PC-3 (cell line): ENCODE data around the gene VDR. TPM values are rescaled to one million over a fixed set of nuclear protein-coding genes. Genes with fewer than 3 reads are reported as not detected.

Experiments
- ATAC-seq: fragments of 200-7000 bp; cut with Tn5 transposase; 2 replicates; pipeline ENCODE4 v1.9.1; 2020; ENCODE audit warnings: mild to moderate bottlenecking, moderate library complexity
- BruUV-seq: library from RNA; stranded (reverse); fragments of 400-500 nt; replicated peaks from 2 replicates; lab custom pipeline; 2021; lab: Mats Ljungman, UMichigan
- CTCF ChIA-PET: fragments of 300-600 bp; sonication (Branson Sonifier 250); formaldehyde crosslinking; loops from one replicate; lab custom pipeline; 2022; ENCODE audit warnings: antibody characterized with exemption; lab: Charles Lee
- POLR2A ChIA-PET: fragments of 300-600 bp; sonication (Branson Sonifier 250); formaldehyde crosslinking; loops from one replicate; lab custom pipeline; 2022; ENCODE audit warnings: antibody characterized with exemption; ENCODE audit not compliant: unreplicated experiment; lab: Charles Lee
- DNase-seq: peaks from one replicate; pipeline ENCODE4 v3.0.0-alpha.2; 2015
- H2AFZ ChIP-seq: fragments of 300-600 bp; sonication (generic); 2 replicates; pipeline ENCODE4 v1.6.0; 2016; ENCODE audit warnings: antibody characterized with exemption, low read length
- H3F3A ChIP-seq: fragments of 300-600 bp; sonication (generic); one replicate; pipeline ENCODE4 v1.6.0; 2017; ENCODE audit warnings: antibody characterized with exemption, low read length, control low read depth, mild to moderate bottlenecking; ENCODE audit not compliant: unreplicated experiment
- H3K27ac ChIP-seq: fragments of 300-600 bp; sonication (generic); 2 replicates; pipeline ENCODE4 v1.5.1; 2016; ENCODE audit warnings: mild to moderate bottlenecking, low read length
- H3K27me3 ChIP-seq: fragments of 300-600 bp; sonication (generic); 2 replicates; pipeline ENCODE4 v1.6.1; 2016; ENCODE audit warnings: low read length, mixed read lengths
- H3K36me3 ChIP-seq: fragments of 300-600 bp; sonication (generic); 2 replicates; pipeline ENCODE4 v1.6.1; 2016; ENCODE audit warnings: low read depth, mixed run types, low read length, mixed read lengths
- H3K4me1 ChIP-seq: fragments of 300-600 bp; sonication (generic); 2 replicates; pipeline ENCODE4 v1.5.1; 2016; ENCODE audit warnings: low read length; ENCODE audit not compliant: insufficient read depth
- H3K4me2 ChIP-seq: fragments of 300-600 bp; sonication (generic); 2 replicates; pipeline ENCODE4 v1.6.0; 2016; ENCODE audit warnings: low read length
- H3K4me3 ChIP-seq: fragments of 300-600 bp; sonication (generic); 2 replicates; pipeline ENCODE4 v1.5.1; 2016; ENCODE audit warnings: mild to moderate bottlenecking, low read length, mixed read lengths
- H3K79me2 ChIP-seq: fragments of 300-600 bp; sonication (generic); 2 replicates; pipeline ENCODE4 v1.6.1; 2017; ENCODE audit warnings: low read length, mixed read lengths
- H3K9ac ChIP-seq: fragments of 300-600 bp; sonication (generic); 2 replicates; pipeline ENCODE4 v1.6.0; 2016; ENCODE audit warnings: mild to moderate bottlenecking, low read length
- H3K9me2 ChIP-seq: fragments of 300-600 bp; sonication (generic); replicated peaks from 2 replicates; pipeline ENCODE4 v1.6.1; 2016; ENCODE audit warnings: mixed run types, low read length, mixed read lengths
- H3K9me3 ChIP-seq: fragments of 300-600 bp; sonication (generic); 2 replicates; pipeline ENCODE4 v1.6.1; 2016; ENCODE audit warnings: low read length, mixed read lengths
- H4K20me1 ChIP-seq: fragments of 300-600 bp; sonication (generic); 2 replicates; pipeline ENCODE4 v1.6.1; 2016; ENCODE audit warnings: low read length, mixed read lengths
- CTCF ChIP-seq: fragments of 300-600 bp; sonication (generic); conservative IDR thresholded peaks from 2 replicates; pipeline ENCODE4 v1.5.1; 2017; ENCODE audit warnings: antibody characterized with exemption, low read depth, mild to moderate bottlenecking, low read length
- EZH2 ChIP-seq: fragments of 300-600 bp; sonication (generic); IDR thresholded peaks from one replicate; pipeline ENCODE4 v1.6.1; 2017; ENCODE audit warnings: antibody characterized with exemption, mild to moderate bottlenecking, low read length; ENCODE audit not compliant: unreplicated experiment
- EZH2phosphoT487 ChIP-seq: fragments of 300-600 bp; sonication (generic); IDR thresholded peaks from 2 replicates; pipeline ENCODE4 v1.6.1; 2018; ENCODE audit warnings: mild to moderate bottlenecking, antibody characterized with exemption, low read length, borderline replicate concordance
- intact Hi-C: fragments of 100-400 bp; cut with micrococcal nuclease; formaldehyde crosslinking; loops from 2 replicates; pipeline ENCODE4 v1.9.0; 2023
- total RNA-seq: library from RNA; depleted of rRNA; stranded (reverse); fragments of >200 nt; gene quantifications from 2 replicates; pipeline ENCODE4 v1.2.3, GENCODE V29; 2014

Gene VDR
- total RNA-seq, 1 experiment from 2014 or later, result 19.9 TPM

- peaks cover 1% of the 10 kb centered on the region for H3K4me1 ChIP-seq
- intact Hi-C loops, result loop anchor here (10.0 kb wide), 2 partner anchors 116 to 276 kb away; partner anchors contain the start of gene CCDC184
Measured at GRCh38 chr12:47908738-47909137, 3.9 kb upstream of the VDR start.

GRCh38 chr12:47907851-47908454, 3.2 kb upstream of the VDR start:
- H3K9me3 ChIP-seq, result no peaks in the 10 kb centered on the region
- H3K9ac ChIP-seq, result no peak overlapping the region
- CTCF ChIA-PET, result no interaction called here
- POLR2A ChIA-PET, result no interaction called here
- no peaks in the 10 kb centered on the region for H3K27me3 ChIP-seq
- TF ChIP-seq CTCF (no peak), EZH2phosphoT487 (no peak), EZH2 (no peak)
- no peaks in the 10 kb centered on the region for H3K36me3 ChIP-seq
- no peak overlapping the region for H3K27ac ChIP-seq
- H3K9me2 ChIP-seq, result no peaks in the 10 kb centered on the region
- H3K79me2 ChIP-seq, result peaks cover 13% of the 10 kb centered on the region
- no peak overlapping the region for H3K4me2 ChIP-seq
- peaks cover 9% of the 10 kb centered on the region for H3K4me1 ChIP-seq
- intact Hi-C loops, result loop anchor here (10.0 kb wide), 2 partner anchors 117 to 277 kb away; partner anchors contain the start of gene CCDC184
- BruUV-seq, result no TSS peak
- DNase-seq (no peak), ATAC-seq (no peak)
- no peaks in the 10 kb centered on the region for H3F3A ChIP-seq
- no peak overlapping the region for H3K4me3 ChIP-seq
- H4K20me1 ChIP-seq, result no peaks in the 10 kb centered on the region
- no peak overlapping the region for H2AFZ ChIP-seq

More at GRCh38 chr12:47908738-47909137, 3.9 kb upstream of the VDR start:
- H3K4me3 ChIP-seq, result no peak overlapping the region
- no peaks in the 10 kb centered on the region for H3F3A ChIP-seq
- CTCF ChIA-PET, result no interaction called here
- H3K9me3 ChIP-seq, result no peaks in the 10 kb centered on the region
- TF ChIP-seq EZH2, result no peak
- no peak for TF ChIP-seq EZH2phosphoT487
- TF ChIP-seq CTCF, result no peak
- no peak overlapping the region for H3K4me2 ChIP-seq
- H3K27ac ChIP-seq, result no peak overlapping the region
- no TSS peak for BruUV-seq
- H2AFZ ChIP-seq, result no peak overlapping the region
- POLR2A ChIA-PET, result no interaction called here
- H3K27me3 ChIP-seq, result no peaks in the 10 kb centered on the region
- ATAC-seq (no peak), DNase-seq (no peak)
- no peaks in the 10 kb centered on the region for H3K9me2 ChIP-seq
- no peaks in the 10 kb centered on the region for H3K36me3 ChIP-seq
- no peaks in the 10 kb centered on the region for H4K20me1 ChIP-seq
- peaks cover 5% of the 10 kb centered on the region for H3K79me2 ChIP-seq
- no peak overlapping the region for H3K9ac ChIP-seq
